Measurements from ENCODE around the gene HDAC2. TPM values are rescaled to one million over a fixed set of nuclear protein-coding genes. Genes with fewer than 3 reads are reported as not detected.

Gene HDAC2
- total RNA-seq, 1 experiment from 2014 or later: 206 TPM

GRCh38 chr6:114008331-114008730 lies 37.4 kb upstream of the HDAC2 start:
- intact Hi-C loops (cut with micrococcal nuclease; ENCODE audit: unreplicated experiment): no loop called here
- H3K9me3 ChIP-seq (ENCODE audit: control insufficient read depth, insufficient read depth, low read depth, low read length): no peaks in the 10 kb centered on the region
- POLR2A ChIA-PET: no interaction called here
- TF ChIP-seq SIN3A (IDR thresholded peaks at IDR 0.05; ENCODE audit: borderline replicate concordance, insufficient read depth, low read depth, low read length): no peak
- no TSS peak for BruUV-seq (replicated peaks)
- ATAC-seq (no peak), DNase-seq (ENCODE audit: low read depth, low spot score) (no peak)
- H3K4me1 ChIP-seq (ENCODE audit: control insufficient read depth, insufficient read depth, low read length): no peaks in the 10 kb centered on the region
- CTCF ChIA-PET: no interaction called here
- H3K36me3 ChIP-seq (ENCODE audit: control insufficient read depth, insufficient read depth, low read length): no peaks in the 10 kb centered on the region
- in situ Hi-C loops (cut with HindIII; ENCODE audit: low pct_unique_long_range_greater_than_20kb, low sequenced_read_pairs): no loop called here
- H3K27ac ChIP-seq (ENCODE audit: low read length): no peak overlapping the region
- H3K27me3 ChIP-seq (ENCODE audit: control insufficient read depth, insufficient read depth, low read length): no peaks in the 10 kb centered on the region
- H3K4me3 ChIP-seq (ENCODE audit: low read depth in 2 of 2, low read length in 2 of 2): no peak overlapping the region

- BruUV-seq (replicated peaks): no TSS peak
- Histone ChIP-seq H3K36me3 (ENCODE audit: control insufficient read depth, insufficient read depth, low read length) (no peaks in the 10 kb centered on the region), H3K9me3 (ENCODE audit: control insufficient read depth, insufficient read depth, low read depth, low read length) (no peaks in the 10 kb centered on the region), H3K27ac (ENCODE audit: low read length) (no peak overlapping the region), H3K4me1 (ENCODE audit: control insufficient read depth, insufficient read depth, low read length) (no peaks in the 10 kb centered on the region), H3K27me3 (ENCODE audit: control insufficient read depth, insufficient read depth, low read length) (no peaks in the 10 kb centered on the region), H3K4me3 (ENCODE audit: low read depth in 2 of 2, low read length in 2 of 2) (no peak overlapping the region)
- ATAC-seq (no peak), DNase-seq (ENCODE audit: low read depth, low spot score) (no peak)
- ChIA-PET CTCF (no interaction called here), POLR2A (no interaction called here)
- TF ChIP-seq REST (IDR thresholded peaks at IDR 0.05; ENCODE audit: insufficient read depth in 1 of 2, low read depth in 2 of 2, low read length in 1 of 2) (no peak), CTCF (IDR thresholded peaks at IDR 0.05) (no peak), TCF7L2 (IDR thresholded peaks at IDR 0.05; ENCODE audit: low read depth, low read length) (no peak), SIN3A (IDR thresholded peaks at IDR 0.05; ENCODE audit: borderline replicate concordance, insufficient read depth, low read depth, low read length) (no peak), POLR2AphosphoS5 (IDR thresholded peaks at IDR 0.05; ENCODE audit: low read depth, low read length) (no peak)
- intact Hi-C loops (cut with micrococcal nuclease; ENCODE audit: unreplicated experiment) (no loop called here), in situ Hi-C loops (cut with HindIII; ENCODE audit: low pct_unique_long_range_greater_than_20kb, low sequenced_read_pairs) (no loop called here)
These were observed 36.6 kb upstream of the HDAC2 start for GRCh38 chr6:114007516-114007915.

- Histone ChIP-seq H3K4me3 (ENCODE audit: low read depth in 2 of 2, low read length in 2 of 2) (no peak overlapping the region), H3K4me1 (ENCODE audit: control insufficient read depth, insufficient read depth, low read length) (no peaks in the 10 kb centered on the region), H3K27ac (ENCODE audit: low read length) (no peak overlapping the region), H3K36me3 (ENCODE audit: control insufficient read depth, insufficient read depth, low read length) (no peaks in the 10 kb centered on the region), H3K9me3 (ENCODE audit: control insufficient read depth, insufficient read depth, low read depth, low read length) (no peaks in the 10 kb centered on the region), H3K27me3 (ENCODE audit: control insufficient read depth, insufficient read depth, low read length) (no peaks in the 10 kb centered on the region)
- ATAC-seq (no peak), DNase-seq (ENCODE audit: low read depth, low spot score) (no peak)
- in situ Hi-C loops (cut with HindIII; ENCODE audit: low pct_unique_long_range_greater_than_20kb, low sequenced_read_pairs): no loop called here
- CTCF ChIA-PET: no interaction called here
- POLR2A ChIA-PET: no interaction called here
- no peak for TF ChIP-seq TCF7L2 (IDR thresholded peaks at IDR 0.05; ENCODE audit: low read depth, low read length)
- intact Hi-C loops (cut with micrococcal nuclease; ENCODE audit: unreplicated experiment): no loop called here
- BruUV-seq (replicated peaks): no TSS peak
These were observed 30.4 kb upstream of the HDAC2 start for GRCh38 chr6:114001354-114001753.
